SK-N-SH treated with all-trans-retinoic acid at 6 μM for 48 hours (cell line): ENCODE data around the gene INCA1.
A peak's percentile ranks its signal among the peaks of the same experiment; 100 is the strongest.

Experiments used
- ATAC-seq: fragments of 200-7000 bp; cut with Tn5 transposase; 3 replicates; pipeline ENCODE4 v1.9.1; 2020; ENCODE audit warnings: mild to moderate bottlenecking, moderate library complexity
- ARNTL ChIP-seq: fragments of 450-650 bp; formaldehyde crosslinking; IDR thresholded peaks from 2 replicates; pipeline ENCODE4 v1.5.0; 2020; ENCODE audit warnings: low read depth, mild to moderate bottlenecking, moderate library complexity, borderline replicate concordance
- BACH2 ChIP-seq: fragments of 250-450 bp; sonication (Bioruptor Pico); IDR thresholded peaks from 2 replicates; pipeline ENCODE4 v1.9.0; 2021; ENCODE audit warnings: mild to moderate bottlenecking, borderline replicate concordance
- CREB5 ChIP-seq: fragments of 250-450 bp; sonication (Bioruptor Pico); IDR thresholded peaks from 2 replicates; pipeline ENCODE4 v1.5.1; 2020; ENCODE audit warnings: low read depth, mild to moderate bottlenecking, moderate library complexity
- CSRNP3 ChIP-seq: fragments of 250-450 bp; sonication (Bioruptor Pico); IDR thresholded peaks from 2 replicates; pipeline ENCODE4 v1.5.1; 2021; ENCODE audit warnings: mild to moderate bottlenecking, moderate library complexity
- ESRRG ChIP-seq: fragments of 250-450 bp; sonication (Bioruptor Pico); IDR thresholded peaks from 2 replicates; pipeline ENCODE4 v1.6.1; 2021; ENCODE audit warnings: mild to moderate bottlenecking
- GLIS3 ChIP-seq: fragments of 250-450 bp; sonication (Bioruptor Pico); IDR thresholded peaks from 2 replicates; pipeline ENCODE4 v1.5.0; 2020; ENCODE audit warnings: mild to moderate bottlenecking, moderate library complexity
- OSR1 ChIP-seq: fragments of 250-450 bp; sonication (Bioruptor Pico); IDR thresholded peaks from 2 replicates; pipeline ENCODE4 v1.8.0; 2022; ENCODE audit warnings: moderate library complexity, mild to moderate bottlenecking, inconsistent platforms
- POU6F1 ChIP-seq: fragments of 250-450 bp; sonication (Bioruptor Pico); IDR thresholded peaks from 2 replicates; pipeline ENCODE4 v1.8.0; 2021; ENCODE audit warnings: low read depth, mild to moderate bottlenecking, moderate library complexity, borderline replicate concordance
- PPARA ChIP-seq: fragments of 250-450 bp; sonication (Bioruptor Pico); IDR thresholded peaks from 2 replicates; pipeline ENCODE4 v1.5.0; 2020; ENCODE audit warnings: mild to moderate bottlenecking, borderline replicate concordance
- RARB ChIP-seq: fragments of 250-450 bp; sonication (Bioruptor Pico); IDR thresholded peaks from 2 replicates; pipeline ENCODE4 v1.8.0; 2021; ENCODE audit warnings: mild to moderate bottlenecking, moderate library complexity
- SNAI2 ChIP-seq: fragments of 250-450 bp; sonication (Bioruptor Pico); IDR thresholded peaks from 2 replicates; pipeline ENCODE4 v1.5.0; 2020; ENCODE audit warnings: mild to moderate bottlenecking, moderate library complexity
- TOX ChIP-seq: fragments of 250-450 bp; sonication (Bioruptor Pico); IDR thresholded peaks from 2 replicates; pipeline ENCODE4 v1.8.0; 2021; ENCODE audit warnings: mild to moderate bottlenecking, moderate library complexity, borderline replicate concordance
- TSHZ2 ChIP-seq: fragments of 250-450 bp; sonication (Bioruptor Pico); IDR thresholded peaks from 2 replicates; pipeline ENCODE4 v1.5.0; 2020; ENCODE audit warnings: mild to moderate bottlenecking, moderate library complexity
- ZFP3 ChIP-seq: fragments of 250-450 bp; sonication (Bioruptor Pico); IDR thresholded peaks from 2 replicates; pipeline ENCODE4 v1.5.0; 2020; ENCODE audit warnings: mild to moderate bottlenecking, moderate library complexity
- ZFP30 ChIP-seq: fragments of 450-650 bp; formaldehyde crosslinking; IDR thresholded peaks from 2 replicates; pipeline ENCODE4 v1.5.0; 2022; ENCODE audit warnings: mild to moderate bottlenecking, moderate library complexity
- ZNF70 ChIP-seq: fragments of 450-650 bp; formaldehyde crosslinking; IDR thresholded peaks from 2 replicates; pipeline ENCODE4 v1.5.0; 2020; ENCODE audit warnings: mild to moderate bottlenecking, moderate library complexity
- ZNF8 ChIP-seq: fragments of 450-650 bp; formaldehyde crosslinking; IDR thresholded peaks from 2 replicates; pipeline ENCODE4 v1.5.0; 2020; ENCODE audit warnings: mild to moderate bottlenecking, moderate library complexity

Gene INCA1

GRCh38 chr17:5043524-5043923 lies 46.2 kb upstream of the INCA1 start:
- TF ChIP-seq CREB5 (CRISPR knock-in tag) (no peak), CSRNP3 (CRISPR knock-in tag) (no peak), ZFP30 (no peak), TOX (CRISPR knock-in tag) (no peak)
- no peak for ATAC-seq

- no peak for ATAC-seq
- no peak for TF ChIP-seq ESRRG (CRISPR knock-in tag)
- TF ChIP-seq BACH2: no peak
- TF ChIP-seq PPARA: no peak
- TF ChIP-seq RARB: no peak
- TF ChIP-seq OSR1 (CRISPR knock-in tag): no peak
- TF ChIP-seq TSHZ2 (CRISPR knock-in tag): no peak
- no peak for TF ChIP-seq ZFP3 (CRISPR knock-in tag)
- no peak for TF ChIP-seq CSRNP3 (CRISPR knock-in tag)
- TF ChIP-seq CREB5 (CRISPR knock-in tag): no peak
- TF ChIP-seq ZNF8 (CRISPR knock-in tag): no peak
- no peak for TF ChIP-seq POU6F1 (CRISPR knock-in tag)
- TF ChIP-seq ZNF70 (CRISPR knock-in tag): no peak
- TF ChIP-seq GLIS3 (CRISPR knock-in tag): no peak
These were observed 45.1 kb upstream of the INCA1 start for GRCh38 chr17:5042157-5043022.

GRCh38 chr17:5035315-5035714 lies 38.0 kb upstream of the INCA1 start, which contains the start of gene SLC52A1:
SLC52A1 (minus strand) TSS chr17:5035426; CDS start chr17:5034606, 820 bp downstream.
- ATAC-seq: peak; percentile 39; the same call in 2 of the 3 replicates
- no peak for TF ChIP-seq PPARA
- no peak for TF ChIP-seq OSR1 (CRISPR knock-in tag)
- TF ChIP-seq ZFP3 (CRISPR knock-in tag): no peak
- TF ChIP-seq GLIS3 (CRISPR knock-in tag): no peak
- TF ChIP-seq SNAI2 (CRISPR knock-in tag): no peak
- no peak for TF ChIP-seq ZNF70 (CRISPR knock-in tag)
- TF ChIP-seq ARNTL (CRISPR knock-in tag): no peak
- TF ChIP-seq ZFP30: no peak
- no peak for TF ChIP-seq ESRRG (CRISPR knock-in tag)
